Hematopoietic multipotent progenitor cell treated with erythropoietin and hydrocortisone succinate and interleukin-3 and kit ligand, for 6 days (in vitro differentiated cells): ENCODE measurements around the gene PLEK2.
A peak's percentile ranks its signal among the peaks of the same experiment; 100 is the strongest.
"Not testable (repeated sequence)": the region's sequence is repeated elsewhere in the genome, so short reads cannot be mapped to it uniquely, and the experiment has no call there.

Source experiments
- DNase-seq: peaks from one replicate; pipeline ENCODE4 v3.0.0-alpha.2; 2015

PLEK2 gene, protein sequence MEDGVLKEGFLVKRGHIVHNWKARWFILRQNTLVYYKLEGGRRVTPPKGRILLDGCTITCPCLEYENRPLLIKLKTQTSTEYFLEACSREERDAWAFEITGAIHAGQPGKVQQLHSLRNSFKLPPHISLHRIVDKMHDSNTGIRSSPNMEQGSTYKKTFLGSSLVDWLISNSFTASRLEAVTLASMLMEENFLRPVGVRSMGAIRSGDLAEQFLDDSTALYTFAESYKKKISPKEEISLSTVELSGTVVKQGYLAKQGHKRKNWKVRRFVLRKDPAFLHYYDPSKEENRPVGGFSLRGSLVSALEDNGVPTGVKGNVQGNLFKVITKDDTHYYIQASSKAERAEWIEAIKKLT

DNA sequence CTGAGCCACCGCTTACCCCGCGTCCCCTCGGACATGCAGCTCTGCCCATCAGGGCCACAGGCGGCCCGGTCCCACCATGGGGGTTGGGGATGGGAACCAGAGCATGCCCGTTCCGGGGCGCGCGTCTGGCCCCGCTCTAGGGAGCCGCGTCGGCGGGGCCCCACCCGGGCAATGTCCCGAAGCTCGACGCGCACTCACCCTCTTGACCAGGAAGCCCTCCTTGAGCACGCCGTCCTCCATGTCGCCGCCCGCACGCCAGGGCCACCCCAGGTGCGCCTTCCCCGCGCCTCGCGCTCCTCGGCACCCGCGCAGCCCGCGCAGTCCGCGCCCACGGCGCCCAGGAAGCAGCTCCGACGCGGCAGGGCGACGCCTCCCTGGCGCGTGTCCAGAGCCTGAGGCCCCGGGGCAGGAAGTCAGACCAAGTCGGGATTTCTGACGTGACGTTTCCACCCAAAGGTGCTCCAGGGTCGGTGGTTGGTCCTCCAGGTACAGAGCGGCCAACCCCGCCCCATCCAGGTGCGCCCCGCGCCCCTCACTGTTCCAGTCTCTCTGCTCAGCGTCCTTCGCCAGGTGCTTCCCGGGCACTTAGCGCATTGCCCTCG lies at the start of gene PLEK2:
Gene PLEK2, minus strand, starts transcription at position 346 of the 602 bp plus-strand sequence. Its CDS starts 106 bp downstream, at position 240.
- DNase-seq, result peak; percentile 74

- no peak for DNase-seq
Observed at GRCh38 chr14:67461341-67461985, 49.5 kb upstream of the PLEK2 start.

GRCh38 chr14:67459336-67459735 lies 47.4 kb upstream of the PLEK2 start:
- DNase-seq, result no peak

DNA sequence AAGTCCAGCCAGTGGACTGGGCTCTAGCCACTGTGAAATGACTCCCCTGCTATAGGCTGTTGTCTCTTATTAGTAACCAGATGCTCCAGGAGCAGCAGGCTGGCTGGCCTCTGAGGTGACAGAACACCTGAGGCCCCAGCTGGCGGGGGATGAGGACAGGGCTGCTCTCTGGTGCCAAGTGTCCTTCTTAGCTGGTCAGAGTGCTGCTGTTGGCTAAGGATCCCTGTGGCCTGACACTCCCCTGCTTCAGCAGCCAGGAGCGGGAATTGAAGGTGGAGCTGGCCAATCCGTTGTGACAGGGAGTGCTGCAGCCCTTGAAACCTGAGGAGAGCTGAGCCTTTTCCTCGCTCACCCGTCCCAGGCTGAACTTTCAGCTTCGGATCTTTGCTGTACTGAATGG lies 45.8 kb upstream of the PLEK2 start:
- no peak for DNase-seq

DNA sequence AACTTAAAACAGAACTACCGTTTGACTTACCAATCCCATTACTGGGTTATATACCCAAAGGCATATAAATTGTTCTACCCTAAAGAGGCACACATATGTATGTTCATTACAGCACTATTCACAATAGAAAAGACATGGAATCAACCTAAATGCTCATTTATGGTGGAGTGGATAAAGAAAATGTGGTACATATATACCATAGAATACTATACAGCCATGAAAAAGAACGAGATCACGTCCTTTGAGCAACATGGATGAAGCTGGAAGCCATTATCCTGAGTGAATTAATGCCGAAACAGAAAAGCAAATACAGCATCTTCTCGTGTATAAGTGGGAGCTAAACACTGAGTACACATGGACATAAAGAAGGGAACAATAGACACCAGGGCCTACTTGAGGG lies 44.8 kb upstream of the PLEK2 start:
- DNase-seq, result no peak

DNA sequence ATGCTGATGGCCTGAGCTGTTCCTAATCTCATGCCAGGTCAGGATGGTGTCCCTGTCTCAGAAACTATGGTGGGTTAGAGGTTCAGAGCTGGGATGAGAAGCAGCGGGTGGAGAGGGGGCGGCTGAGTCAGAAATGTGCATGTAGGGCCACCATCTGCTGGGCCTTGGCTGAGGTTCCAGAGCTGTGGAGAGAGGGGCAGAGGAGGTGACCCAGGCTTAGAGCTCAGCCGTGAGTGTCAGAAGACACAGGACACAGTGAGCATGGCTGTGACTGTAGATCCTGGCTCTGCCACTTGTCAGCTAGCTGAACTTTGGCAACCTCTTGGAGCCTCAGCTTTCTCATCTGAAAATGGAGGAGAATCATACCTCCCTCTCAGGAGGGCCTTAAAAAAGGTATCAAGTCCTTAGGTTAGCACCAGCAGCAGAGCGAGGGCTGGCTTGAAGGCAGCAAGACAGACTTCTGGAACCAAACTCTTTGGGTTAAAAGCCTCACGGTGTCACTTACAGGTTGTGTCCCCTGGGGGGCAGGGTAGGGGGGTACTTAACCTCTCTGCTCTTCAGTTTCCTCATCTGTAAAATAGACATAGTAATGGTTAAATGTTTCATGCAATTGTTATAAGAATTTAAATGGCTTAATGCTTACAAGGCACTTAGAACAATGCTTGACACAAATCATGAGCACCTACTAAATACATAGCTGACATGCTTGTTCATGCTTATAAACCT lies 41.8 kb upstream of the PLEK2 start:
- peak; percentile 12 for DNase-seq

DNA sequence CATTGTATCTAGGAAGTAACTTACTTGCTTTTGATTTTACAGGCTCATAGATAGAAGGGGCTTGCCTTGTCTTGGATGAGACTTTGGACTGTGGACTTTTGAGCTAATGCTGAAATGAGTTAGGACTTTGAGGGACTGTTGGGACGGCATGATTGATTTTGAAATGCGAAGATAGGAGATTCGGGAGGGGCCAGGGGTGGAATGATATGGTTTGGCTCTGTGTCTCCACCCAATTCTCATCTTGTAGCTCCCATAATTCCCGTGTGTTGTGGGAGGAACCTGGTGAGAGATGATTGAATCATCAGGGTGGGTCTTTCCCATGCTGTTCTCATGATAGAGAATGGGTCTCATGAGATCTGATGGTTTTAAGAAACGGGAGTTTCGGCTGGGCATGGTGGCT lies 39.7 kb upstream of the PLEK2 start:
- not testable (repeated sequence) for DNase-seq

DNA sequence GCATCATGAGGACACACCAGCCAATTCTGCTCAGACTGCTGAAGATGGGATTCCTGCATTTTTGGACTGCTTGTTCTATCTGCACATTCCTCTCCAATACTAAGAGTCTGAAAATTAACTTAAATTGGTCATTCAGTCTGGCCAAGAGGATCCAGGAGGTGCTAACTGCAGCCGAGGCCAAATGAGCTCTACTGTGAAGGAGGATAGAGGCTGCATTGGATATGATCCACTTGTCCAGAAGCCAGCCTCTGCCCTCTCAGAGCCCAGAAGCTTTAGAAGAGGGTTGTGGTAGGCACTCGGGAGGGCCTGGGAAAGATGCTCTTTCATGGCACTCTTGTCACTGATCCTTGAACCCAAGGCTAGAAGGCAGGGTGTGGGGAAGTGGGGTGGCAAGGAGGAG lies 37.1 kb upstream of the PLEK2 start:
- no peak for DNase-seq

DNA sequence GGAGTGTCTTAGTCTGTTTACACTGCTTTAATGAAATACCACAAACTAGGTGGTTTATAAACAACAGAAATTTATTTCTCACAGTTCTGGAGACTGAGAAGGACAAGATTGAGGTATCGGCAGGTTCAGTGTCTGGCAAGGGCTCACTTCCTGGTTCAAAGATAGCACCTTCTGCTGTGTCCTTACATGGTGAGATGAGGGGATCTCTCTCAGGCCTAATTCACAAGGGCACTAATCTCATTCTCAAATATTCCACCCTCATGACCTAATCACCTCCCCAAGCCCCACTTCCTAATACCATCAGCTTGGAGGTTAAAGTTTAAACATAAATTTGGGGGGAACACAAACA lies 35.0 kb upstream of the PLEK2 start:
- DNase-seq, result no peak

DNA sequence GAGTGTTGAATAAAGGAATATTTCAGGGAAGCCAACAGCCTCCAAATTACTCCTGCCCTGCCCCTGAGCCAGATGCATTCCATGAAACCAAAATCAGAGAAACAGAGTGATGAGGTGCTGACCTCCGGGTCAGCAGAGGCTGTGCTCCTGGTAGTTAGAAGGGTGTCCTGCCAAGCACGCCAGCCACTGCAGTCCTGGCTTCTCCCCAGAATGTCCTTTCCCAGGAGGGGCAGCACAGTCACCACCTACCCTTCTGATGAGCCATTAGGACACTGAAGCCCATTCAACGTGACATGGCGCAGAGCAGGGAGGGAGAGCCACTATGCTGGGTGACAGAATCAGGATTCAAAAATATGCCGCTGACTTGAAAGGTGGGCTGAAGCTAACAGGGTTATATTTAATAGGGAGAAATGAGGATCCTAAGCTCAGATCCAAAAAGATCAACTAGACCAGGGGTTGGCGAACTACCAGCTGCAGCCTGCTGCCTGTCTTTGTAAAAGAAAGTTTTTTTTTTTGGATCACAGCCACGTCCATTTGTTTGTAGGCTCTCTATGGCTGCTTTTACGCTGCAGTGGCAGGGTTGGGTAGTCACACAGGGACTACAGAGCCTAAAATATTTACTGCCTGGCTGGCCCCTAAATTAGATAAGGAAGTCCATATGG lies 34.5 kb upstream of the PLEK2 start:
- no peak for DNase-seq

DNA sequence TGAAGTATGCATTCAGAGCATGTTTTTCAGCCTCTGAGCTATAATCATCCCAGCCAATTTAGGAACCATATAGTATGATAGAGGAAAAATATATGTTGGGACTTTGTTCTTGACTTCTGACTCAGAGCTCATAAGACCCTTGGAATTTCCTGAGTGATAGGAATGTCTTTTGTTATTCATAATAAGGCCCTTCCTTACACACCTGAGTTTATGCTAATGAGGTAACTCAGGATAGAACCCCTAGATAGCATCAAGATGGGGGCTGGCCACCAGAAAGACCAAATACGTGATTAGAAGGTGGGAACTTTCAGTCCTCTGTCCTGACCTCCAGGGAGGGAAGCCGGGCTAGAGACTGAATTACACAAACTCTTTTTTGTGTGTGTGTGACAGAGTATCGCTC lies 32.4 kb upstream of the PLEK2 start:
- no peak for DNase-seq

DNA sequence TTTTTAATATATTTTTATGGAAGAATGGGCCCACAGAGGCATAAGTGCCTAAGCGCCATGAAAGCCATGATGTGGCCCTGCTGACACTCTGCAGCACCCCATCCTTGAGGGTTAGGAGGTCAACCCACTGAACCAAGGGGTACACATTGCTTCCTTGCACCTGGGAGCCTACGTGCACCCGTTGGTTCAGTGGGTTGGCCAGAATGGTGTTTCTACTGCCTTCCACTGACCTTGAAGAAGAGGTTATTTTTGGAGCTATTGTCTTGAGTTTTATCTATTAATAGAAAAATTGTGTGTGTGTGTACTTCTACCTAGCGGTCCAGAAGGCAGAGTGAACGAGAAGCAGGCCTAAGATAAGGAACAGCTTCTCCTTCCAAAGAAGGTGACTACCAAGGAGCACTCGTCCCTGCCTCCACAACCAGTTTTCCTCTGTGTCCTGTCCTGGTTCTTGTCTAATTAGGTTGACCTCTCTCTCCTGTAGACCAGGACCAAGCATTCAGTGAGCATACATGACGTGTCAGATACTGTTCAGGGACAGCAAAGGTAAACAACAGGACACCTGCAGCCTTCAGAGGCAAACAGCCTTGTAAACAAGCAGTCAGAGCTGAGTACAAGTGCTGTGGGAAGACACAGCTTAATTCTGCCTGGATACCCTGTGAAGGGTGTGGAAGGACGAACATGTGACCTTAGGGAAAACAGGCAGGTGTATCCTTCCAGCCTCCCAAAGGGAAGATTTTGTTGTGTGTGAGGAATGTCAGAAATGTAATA lies 30.4 kb upstream of the PLEK2 start:
- no peak for DNase-seq

GRCh38 chr14:67441672-67442071 lies 29.7 kb upstream of the PLEK2 start:
- DNase-seq, result no peak

GRCh38 chr14:67441256-67441655 lies 29.3 kb upstream of the PLEK2 start:
- no peak for DNase-seq

GRCh38 chr14:67440513-67440912 lies 28.5 kb upstream of the PLEK2 start:
- DNase-seq, result no peak

DNA sequence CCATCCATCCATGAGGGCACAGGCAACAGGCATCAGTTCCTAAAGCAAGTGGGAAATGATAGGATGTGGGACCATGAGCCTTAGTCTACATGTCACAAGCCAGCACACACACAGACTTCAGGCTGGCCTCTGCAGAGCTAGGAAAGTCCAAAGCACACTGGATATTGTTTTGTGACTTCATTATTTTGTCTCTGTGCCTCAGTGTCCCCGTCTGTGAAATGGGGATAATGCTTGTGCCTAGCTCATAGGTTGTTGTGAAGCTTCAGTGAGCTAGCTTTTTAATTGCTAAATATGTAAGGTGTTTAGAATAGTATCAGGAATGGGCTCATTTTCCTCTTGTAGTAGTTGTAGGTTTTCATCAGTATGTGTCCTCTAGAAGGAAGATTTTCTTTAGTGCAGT lies 27.0 kb upstream of the PLEK2 start:
- no peak for DNase-seq

DNA sequence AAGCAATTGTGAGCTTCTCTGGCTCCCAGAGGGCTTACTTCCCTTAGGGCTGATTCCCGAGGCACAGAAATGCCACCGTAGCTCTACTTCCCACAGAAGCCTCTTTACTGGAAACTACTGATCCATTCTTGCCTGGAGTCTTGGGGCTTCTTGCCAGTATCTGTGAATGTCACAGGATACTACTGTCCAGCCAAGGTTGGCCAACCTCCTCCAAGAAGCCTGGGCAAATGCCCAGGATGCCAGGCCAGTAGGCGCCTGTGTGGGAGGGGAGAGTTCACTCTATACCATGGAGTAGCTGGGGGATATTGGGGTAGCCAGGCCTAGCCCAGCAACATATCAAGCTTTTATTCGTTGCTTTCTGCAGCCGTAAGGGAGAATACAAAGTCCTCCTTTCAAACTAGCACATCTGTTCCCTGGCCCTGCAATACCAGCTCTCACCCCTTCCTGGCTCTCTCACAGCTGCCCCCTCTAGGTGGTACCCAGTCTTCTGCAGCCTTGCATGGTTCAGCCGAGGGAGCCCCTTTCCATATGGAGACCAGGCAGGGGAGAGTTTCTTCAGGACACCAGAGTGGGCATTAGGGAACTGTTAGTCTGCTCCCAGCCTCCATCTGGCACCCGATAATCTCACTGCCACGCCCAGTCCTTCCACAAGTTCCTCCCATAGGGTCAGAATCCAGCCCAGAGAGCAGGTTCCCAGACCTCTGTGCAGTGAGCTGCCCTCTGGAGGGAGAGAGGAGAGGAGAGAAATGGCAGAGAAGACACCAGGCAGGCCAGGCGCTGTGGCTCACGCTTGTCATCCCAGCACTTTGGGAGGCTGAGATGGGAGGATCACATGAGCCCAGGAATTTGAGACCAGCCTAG lies 24.3 kb upstream of the PLEK2 start:
- DNase-seq, result no peak

- DNase-seq, result no peak
Observed at GRCh38 chr14:67435603-67436002, 23.6 kb upstream of the PLEK2 start.

DNA sequence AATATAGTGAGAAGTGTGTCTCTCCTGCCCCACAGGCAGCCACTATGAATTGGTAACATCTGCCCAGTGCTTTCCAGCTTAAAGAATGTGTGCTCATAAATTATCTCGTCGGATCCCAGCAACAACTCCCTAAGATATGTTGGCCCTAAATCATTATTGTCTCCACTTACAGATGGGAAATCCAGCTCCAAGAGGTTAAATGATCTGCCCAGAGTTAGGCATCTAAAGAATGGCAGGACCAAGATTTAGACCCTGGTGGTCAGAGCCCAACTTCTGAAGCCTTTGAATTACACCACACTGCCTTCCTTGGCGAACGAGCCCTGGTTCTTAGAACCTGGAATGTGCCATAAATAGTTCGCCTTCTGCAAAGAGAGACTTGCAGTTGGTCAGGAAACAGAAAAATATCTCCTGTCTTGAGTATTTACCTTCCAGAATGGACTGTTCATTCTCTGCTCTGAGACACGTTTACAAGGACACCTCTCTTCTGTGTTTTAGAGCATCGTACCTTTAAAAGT lies 20.1 kb upstream of the PLEK2 start:
- DNase-seq, result no peak

- DNase-seq, result no peak
Observed at GRCh38 chr14:67429510-67430205, 17.7 kb upstream of the PLEK2 start.
